GM21390 (cell line): ENCODE measurements around the gene RNF19B.
A peak's percentile ranks its signal among the peaks of the same experiment; 100 is the strongest.

ENCODE experiments used
- ATAC-seq: cut with Tn5 transposase; IDR thresholded peaks from one replicate; pipeline ENCODE4 v1.9.1; 2021; ENCODE audit not compliant: unreplicated experiment

RNF19B gene

DNA sequence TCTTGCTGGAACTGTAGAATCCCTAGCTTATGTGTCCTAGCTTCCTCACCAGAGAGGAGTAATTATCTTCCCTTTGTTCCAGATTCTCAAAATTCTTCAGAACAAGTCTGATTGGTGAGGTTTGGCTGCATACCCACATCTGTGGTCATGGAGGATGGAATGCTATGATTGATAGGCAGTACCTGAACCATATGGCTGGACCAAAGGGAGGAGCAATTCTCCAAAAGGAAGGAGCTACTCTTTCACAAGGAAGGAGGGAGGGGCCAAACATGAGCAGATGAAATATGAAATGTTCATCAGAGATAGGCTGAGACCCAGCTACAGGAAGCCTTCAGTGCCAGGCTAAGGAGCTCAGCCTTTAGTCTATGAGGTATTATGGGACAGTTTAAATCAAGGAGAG, 5.0 kb upstream of the RNF19B start:
- ATAC-seq: no peak

GRCh38 chr1:32967888-32968568, 3.4 kb upstream of the RNF19B start:
- ATAC-seq: no peak

- no peak for ATAC-seq
These were observed 2.3 kb upstream of the RNF19B start for GRCh38 chr1:32966900-32967299.

DNA sequence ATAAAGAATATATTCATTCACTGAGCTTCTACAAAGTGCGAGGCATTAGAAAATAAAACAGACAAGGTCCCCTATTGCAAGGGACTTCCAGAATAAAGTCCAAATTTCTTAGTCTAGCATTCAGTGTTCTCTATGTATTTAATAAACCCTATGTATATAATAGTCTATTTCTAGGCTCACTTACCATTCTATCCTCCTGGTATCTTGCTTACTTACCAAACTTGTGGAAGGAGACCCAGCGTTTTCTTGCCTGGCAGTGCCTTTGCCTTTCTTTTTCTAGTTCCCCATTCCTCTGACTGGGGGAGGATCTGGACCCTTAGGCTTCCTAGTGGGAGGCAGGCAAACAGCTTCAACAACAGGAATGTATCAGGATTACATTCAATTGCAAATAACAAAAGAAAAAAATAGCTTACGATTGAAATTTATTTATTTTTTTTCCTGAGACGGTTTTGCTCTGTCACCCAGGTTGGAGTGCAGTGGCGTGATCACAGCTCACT, 690 bp upstream of the RNF19B start:
- ATAC-seq: no peak

- ATAC-seq: peak; percentile 15
These were observed 706 bp downstream of the RNF19B start for GRCh38 chr1:32963746-32964460.

- peak; percentile 34 for ATAC-seq
These were observed 2.2 kb downstream of the RNF19B start for GRCh38 chr1:32962248-32962896.

GRCh38 chr1:32960819-32961355, 3.7 kb downstream of the RNF19B start:
- ATAC-seq: no peak

DNA sequence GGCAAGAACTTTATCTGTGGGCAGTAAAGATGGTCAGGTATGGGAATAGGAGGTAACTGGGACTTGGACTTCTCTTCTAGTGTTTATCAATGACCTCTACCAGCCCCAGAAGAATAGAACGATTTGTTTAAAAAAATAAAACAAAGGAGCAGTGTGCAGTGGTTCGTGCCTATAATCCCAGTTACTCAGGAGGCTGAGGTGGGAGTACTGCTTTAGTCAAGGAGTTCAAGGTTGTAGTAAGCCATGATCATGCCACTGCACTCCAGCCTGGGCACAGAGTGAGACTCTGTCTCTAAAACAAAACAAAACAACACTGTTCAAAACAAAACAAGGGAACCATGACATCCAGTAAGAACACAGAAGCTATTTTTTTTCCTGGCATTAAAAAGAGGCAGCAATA, 4.3 kb downstream of the RNF19B start:
- no peak for ATAC-seq

DNA sequence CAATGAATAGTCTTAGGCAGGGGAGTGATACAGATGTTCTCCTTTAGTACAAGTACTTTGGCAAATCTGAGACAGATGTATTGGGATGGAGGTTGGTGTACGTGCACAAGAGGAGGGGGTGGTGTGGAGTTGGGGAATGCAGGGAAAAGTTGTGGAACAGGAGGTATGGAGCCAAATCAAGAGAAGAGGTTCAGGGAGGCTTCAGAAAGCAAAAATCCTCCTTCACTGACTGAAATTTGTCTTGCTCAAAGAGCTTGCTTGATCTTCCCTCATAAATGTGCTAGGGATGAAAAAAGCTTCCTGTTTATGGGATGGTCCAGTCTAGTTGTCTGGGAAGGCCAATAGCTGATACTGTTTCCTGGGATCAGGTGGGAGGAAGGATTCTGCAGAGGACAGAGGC, 5.8 kb downstream of the RNF19B start:
- ATAC-seq: no peak

DNA sequence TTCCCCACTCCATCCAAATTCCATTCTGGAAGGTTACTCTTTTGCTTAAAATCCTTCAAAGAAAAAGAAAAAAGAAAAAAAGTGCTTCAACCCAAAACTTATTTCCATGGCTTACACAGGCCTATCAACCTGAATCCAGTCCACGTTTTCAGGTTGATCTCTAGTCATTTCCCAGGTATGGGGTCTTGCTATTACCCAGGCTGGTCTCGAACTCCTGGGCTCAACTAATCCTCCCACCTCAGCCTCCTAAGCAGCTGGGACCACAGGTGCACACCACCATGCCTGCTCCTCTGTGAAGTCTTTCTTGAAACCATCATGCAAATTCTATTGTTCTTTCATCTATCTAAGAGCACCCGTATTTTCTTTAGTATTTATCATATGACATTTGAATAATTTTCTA, 7.6 kb downstream of the RNF19B start:
- ATAC-seq: no peak

- ATAC-seq: no peak
These were observed 10.4 kb downstream of the RNF19B start for GRCh38 chr1:32954168-32954567.

GRCh38 chr1:32953495-32953894, 11.1 kb downstream of the RNF19B start:
- no peak for ATAC-seq

- ATAC-seq: no peak
These were observed 15.1 kb downstream of the RNF19B start for GRCh38 chr1:32949519-32949918.

DNA sequence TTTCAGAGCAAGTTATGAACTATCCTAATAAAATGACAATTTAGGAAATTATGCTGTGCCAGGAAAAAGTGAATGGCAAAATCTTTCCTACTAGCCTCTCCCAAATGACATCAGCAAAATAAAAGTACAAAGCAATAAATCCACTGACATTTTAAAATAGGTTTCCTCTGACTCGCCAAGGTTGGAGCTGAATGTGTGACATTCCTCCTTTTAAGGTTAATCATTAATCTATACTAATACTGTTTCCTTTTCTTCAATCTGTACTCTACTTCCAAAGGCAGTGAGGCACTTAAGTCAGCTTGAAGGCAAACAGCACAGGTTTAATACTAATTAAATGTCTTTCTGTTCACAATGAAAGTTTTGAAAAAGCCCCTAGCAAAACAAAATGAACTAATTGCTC, 15.7 kb downstream of the RNF19B start:
- ATAC-seq: no peak

DNA sequence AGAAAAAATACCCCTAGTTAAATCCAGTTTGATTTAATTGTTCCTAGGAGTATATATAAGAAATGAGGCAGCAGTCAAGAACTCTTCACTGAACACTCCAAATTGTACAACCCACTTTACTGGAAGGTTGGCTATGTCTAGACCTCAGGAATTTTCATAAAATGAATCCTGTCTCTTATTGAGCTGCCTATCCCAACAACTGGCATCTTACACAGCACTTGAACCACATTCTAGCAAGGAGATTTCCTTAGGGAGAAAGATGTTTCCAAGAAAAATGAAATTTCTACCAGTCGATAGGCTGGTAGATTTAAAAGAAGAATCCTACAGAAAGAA, 16.3 kb downstream of the RNF19B start:
- ATAC-seq: no peak

DNA sequence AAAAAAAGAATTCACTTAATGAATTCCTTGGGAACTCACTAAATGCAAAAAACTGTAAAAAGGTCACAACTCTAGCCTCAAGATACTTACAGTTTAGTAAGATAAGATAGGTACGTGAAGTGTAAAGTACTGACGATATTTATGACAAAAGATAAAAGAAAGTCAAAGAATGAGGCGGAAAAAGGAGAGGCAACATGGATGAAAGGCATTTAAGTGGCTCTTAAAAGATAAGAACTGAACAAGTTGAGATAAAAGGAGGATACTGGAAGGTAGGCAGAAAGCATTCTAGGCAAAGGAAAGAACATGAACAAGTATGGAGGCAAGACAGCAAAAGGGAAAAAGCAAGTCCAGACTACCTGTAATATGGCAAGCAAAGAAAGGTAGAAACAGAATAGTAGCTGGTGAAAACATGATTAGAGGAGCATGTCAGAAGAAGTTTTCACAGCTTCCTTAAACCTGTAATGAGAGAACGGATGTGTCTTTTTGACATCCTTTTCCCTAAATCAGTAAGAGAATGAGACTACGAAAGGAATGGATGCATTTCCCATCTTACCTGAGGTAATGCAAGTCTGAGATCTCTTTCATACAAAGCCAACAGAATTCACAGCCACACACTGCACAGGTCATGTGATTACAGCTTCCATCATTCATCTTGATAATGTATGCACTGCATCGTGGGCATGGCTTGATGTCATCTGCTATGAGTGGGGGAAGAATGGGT, 16.8 kb downstream of the RNF19B start:
- no peak for ATAC-seq

- no peak for ATAC-seq
These were observed 18.2 kb downstream of the RNF19B start for GRCh38 chr1:32946413-32946812.

DNA sequence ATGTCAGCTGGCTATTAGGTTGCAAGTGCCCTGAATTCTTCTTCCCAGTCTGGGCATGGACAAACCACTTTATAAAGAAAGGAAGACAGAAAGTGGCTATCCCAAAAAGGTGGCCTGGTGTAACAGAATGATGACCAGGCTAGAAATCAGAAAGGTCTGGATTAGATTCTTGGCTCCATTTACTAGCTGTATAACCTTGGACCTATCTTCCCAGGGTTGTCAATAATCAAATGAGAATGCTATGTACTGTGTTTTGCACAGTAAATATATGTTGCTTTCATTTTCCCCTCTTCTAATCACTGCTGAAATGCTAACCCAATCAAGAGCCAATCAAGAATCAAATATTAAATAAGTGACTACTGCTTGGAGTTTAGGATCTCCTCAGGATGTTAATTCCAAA, 20.4 kb downstream of the RNF19B start:
- ATAC-seq: no peak

DNA sequence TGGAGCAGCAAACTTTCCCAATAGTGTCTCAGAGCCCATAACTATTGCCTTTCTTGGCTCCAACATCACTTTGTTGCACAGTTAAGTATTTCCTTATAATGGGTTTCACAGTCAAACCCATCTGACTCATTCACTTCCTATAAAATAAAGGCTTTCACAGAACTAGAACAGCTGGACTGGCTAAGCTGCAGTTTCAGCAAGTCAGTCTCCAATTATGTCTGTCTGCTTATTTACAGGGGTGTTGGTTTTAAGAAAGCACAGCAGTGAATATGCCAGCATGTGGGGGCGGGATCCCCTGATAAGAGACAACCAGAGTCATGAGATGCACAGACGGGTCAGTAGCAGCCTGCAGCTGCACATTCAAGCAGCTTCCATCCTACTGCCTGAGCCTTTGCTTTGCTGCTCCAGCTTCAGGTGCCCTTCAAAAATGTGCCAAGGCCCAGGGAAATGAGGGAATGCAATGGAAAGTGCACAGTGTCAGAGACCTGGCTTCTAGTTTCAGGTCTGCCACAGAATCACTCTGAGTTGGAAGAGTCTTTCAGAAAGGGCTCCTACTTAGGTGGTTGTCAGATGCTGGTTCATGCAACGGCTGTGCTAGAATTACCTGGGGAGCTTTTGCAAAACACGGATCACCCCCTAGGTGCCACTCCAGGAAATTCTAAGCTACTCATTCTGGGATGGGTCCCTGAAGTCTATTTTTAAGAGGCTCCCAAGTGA, 24.8 kb downstream of the RNF19B start:
- no peak for ATAC-seq

DNA sequence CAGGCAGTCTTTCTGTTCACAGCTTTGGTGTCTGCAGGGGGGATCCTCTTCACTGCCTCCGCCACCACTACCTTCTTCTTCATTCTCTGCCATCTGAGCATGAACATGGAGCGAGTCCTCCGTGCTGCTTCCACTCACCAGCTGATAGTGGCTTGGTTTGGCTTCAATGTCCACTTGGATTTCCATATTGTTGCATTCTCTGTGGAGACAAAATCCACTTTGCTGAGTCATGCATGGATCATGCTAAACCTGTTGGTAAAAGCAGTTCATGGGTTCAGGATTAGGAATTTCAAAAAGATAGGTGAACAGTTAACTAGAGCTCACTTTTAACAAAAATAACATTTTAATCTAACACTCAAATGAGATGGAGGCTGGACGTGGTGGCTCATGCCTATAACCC, 27.5 kb downstream of the RNF19B start:
- ATAC-seq: no peak

GRCh38 chr1:32934535-32934934, 30.1 kb downstream of the RNF19B start:
- ATAC-seq: no peak
